Hematopoietic multipotent progenitor cell (in vitro differentiated cells): ENCODE data around the gene CPNE1. TPM values are rescaled to one million over a fixed set of nuclear protein-coding genes. Genes with fewer than 3 reads are reported as not detected.

Experiments
- DNase-seq, 3 donors: peaks; one replicate each; pipeline ENCODE4 v3.0.0-alpha.2; 2011 to 2015; ENCODE audit warnings: low read depth in 2 of 3, low spot score in 2 of 3
- total RNA-seq: library from RNA; depleted of rRNA; stranded (reverse); fragments of >200 nt; gene quantifications from one replicate; pipeline ENCODE4 v1.2.3, GENCODE V29; 2012

The CPNE1 gene
- total RNA-seq, 1 donor: 369 TPM

- peak; percentile 72 to 81 (median 75) for DNase-seq
Measured at GRCh38 chr20:35600993-35601973, 63.4 kb downstream of the CPNE1 start.

- no peak for DNase-seq
Measured at GRCh38 chr20:35600176-35600992, 64.3 kb downstream of the CPNE1 start.

GRCh38 chr20:35599776-35600120 lies 65.0 kb downstream of the CPNE1 start:
- no peak for DNase-seq

GRCh38 chr20:35598899-35599775 lies 65.6 kb downstream of the CPNE1 start:
- no peak for DNase-seq

GRCh38 chr20:35598476-35598875 lies 66.2 kb downstream of the CPNE1 start:
- no peak for DNase-seq

- no peak for DNase-seq
Measured at GRCh38 chr20:35597186-35597585, 67.5 kb downstream of the CPNE1 start.

DNA sequence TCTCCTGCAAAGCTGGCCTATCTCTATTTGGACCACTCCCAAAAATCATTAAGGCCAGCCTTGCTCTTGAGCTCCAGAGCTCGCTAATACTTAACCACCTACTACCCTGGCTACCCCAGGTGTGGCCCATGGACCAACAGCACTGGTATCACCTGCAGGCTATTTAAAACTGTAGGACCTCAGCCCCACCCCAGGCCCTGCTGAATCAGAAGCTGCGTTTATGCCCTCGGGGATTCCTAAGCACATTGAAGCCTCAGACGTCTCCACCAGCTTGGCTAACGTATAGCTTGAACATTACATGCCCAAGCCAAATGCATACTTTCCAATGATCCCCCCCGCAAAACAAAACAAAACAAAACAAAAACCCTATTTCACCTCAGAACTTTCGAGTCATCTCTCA lies 68.8 kb downstream of the CPNE1 start:
- no peak for DNase-seq

GRCh38 chr20:35595456-35595855 lies 69.2 kb downstream of the CPNE1 start:
- no peak for DNase-seq

GRCh38 chr20:35592339-35592974 lies 72.2 kb downstream of the CPNE1 start:
- DNase-seq: no peak

DNA sequence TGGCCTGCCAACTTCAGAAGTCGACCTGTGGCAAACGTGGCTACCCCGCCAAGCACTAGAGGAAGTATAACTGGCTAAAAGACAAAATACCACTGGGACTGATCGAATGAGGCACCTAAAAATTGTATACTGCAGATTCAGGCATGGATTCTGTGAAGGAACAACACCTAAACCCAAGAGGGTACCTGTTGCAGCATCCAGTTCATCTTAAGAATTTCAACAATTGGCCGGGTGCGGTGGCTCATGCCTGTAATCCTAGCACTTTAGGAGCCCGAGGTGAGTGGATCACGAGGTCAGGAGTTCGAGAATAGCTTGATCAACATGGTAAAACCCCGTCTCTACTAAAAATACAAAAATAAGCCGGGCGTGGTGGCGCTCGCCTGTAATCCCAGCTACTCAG lies 76.3 kb downstream of the CPNE1 start:
- no peak for DNase-seq

GRCh38 chr20:35587436-35587835 lies 77.3 kb downstream of the CPNE1 start:
- no peak for DNase-seq

- DNase-seq: no peak
Measured at GRCh38 chr20:35586751-35587425, 77.8 kb downstream of the CPNE1 start.

DNA sequence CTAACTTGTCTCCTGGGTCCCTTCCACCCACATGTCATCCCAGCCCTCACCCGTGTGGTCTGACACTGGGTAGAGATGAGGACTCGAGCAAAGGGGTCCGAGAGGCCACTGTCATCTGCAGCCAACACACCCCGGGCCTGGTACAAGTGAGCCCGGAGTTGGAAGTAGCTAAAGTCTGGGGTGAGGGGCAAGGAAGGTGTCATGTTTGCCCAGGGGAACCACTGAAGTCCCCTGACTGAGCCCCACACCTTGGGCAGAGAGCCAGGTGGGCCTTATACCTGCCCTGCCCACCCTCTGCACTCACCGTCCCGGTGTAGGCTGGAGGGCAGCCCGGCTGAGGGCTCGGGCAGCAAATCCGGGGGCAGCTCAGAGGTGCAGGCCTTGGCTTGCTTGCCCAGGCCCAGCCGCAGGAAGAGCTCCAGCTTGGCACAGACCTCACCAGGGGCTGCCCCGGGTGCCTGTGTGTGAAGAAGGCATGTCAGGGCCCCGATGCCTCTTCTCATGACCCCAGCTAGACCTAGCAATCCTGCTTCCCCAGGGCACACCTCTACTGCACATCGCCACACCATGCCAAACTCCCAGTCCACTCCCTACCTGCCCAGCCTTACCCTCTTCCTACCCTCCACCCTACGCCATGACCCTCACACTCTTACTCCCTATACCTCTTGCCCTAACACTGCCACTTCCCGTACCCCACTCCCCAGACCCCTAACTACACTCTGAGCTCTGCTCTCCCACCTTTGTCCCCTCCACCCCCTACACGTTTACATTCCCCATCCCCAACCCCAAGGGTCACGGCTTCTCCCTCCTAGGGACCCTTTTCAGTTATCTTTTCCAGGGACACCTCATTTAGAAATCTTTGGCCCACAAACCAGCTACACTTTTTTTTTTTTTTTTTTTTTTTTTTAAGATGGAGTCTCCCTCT lies 80.8 kb downstream of the CPNE1 start:
- no peak for DNase-seq

DNA sequence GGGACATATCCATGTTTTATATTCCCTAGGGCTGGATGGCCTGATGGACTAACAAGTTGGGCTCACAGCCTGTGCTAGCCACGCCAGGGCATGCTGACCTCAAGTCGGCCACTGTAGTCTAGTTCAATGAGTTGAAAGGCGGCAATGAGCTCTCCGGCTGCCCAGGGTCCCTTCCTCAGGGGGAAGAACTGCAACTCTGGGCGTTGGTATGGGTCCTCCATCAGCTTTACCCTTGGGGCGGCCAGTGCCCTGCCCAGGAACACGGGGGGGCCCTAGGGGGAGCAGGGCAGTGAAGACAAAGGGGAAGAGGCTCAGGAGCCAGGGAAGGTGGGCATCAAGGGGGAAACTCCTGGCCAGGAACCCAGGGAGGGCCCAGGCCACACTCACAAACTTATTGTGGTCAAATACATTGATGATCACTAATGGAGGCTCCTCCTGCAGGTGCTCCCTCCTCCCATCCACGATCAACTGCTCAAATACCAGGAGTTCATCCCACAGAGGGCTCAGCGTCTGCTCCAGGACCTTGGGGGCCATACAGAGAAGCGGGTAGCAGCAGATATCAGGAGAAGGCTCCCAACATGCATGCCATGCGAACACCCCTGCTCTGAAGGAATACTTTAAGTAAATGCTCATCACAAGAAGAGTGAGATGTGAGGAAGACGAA lies 81.8 kb downstream of the CPNE1 start:
- no peak for DNase-seq

DNA sequence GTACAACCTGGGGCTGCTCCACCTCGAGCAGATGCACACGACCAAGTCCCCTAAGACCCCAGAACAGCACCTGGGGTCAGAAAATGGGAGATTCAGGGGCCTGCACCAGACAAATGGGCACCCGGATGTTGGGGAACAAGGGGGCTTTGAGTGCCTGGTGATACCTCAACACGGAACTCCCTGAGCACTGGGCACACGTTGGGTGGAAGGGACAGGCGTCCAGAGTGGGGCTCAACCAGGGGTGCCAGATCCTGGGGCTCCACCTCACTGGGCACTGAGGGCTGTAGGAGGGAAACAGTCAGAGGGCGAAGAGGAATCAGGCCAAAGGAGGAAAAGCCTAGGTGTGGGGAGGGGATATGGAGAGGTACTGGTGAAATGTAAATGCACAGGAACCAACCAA lies 82.6 kb downstream of the CPNE1 start:
- DNase-seq: no peak

GRCh38 chr20:35579196-35579595 lies 85.5 kb downstream of the CPNE1 start:
- DNase-seq: no peak

GRCh38 chr20:35578469-35578868 lies 86.2 kb downstream of the CPNE1 start:
- DNase-seq: no peak

- DNase-seq: no peak
Measured at GRCh38 chr20:35576816-35577215, 87.9 kb downstream of the CPNE1 start.
